ENCODE measurements around the gene SLC30A7.

DNA sequence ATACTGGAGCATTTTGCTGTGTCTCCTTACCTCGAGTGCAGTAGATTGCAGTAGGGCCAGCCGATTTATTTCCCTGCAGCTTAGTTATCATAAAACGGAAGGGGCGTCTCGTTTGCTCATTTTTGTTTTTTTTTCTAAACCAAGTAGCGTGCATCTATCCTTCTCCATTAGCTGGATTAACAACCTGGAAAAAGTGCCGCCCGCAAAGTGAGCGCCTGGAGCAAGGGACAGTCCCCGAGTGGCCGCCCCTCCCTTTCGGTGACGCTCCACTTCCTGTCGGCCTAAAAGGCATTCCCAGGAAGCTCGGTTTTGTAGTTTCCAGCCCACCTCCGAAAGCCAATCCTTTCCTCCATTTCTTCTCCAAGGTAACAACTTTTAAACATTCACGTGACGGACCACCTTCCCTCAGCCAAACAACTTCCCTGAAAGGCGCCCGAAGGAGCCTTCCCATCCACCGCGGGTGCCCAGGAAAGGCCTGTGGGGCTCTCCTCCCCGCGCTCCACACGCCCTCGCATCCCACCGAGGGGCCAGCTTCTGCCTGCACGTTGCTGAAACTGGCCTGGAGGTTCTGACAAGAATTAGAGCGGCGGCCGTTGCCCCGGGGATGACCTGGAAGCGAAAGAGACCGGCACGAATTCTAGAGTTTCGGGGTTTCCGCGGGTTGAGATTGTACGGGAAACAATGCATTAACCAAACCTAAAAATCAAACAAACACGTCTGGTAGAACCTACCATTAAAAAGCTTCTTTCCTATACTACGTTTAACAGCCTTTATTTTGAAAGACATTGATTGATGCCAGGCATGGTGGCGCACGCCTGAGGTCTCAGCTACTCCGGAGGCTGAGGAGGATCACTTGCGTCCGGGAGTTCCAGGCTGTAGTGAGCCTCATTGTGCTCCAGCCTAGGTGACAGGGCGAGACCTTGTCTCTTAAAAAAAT is 1.0 kb upstream of the SLC30A7 start, which contains the start of gene EXTL2:
- TF ChIP-seq, protein P1, sequence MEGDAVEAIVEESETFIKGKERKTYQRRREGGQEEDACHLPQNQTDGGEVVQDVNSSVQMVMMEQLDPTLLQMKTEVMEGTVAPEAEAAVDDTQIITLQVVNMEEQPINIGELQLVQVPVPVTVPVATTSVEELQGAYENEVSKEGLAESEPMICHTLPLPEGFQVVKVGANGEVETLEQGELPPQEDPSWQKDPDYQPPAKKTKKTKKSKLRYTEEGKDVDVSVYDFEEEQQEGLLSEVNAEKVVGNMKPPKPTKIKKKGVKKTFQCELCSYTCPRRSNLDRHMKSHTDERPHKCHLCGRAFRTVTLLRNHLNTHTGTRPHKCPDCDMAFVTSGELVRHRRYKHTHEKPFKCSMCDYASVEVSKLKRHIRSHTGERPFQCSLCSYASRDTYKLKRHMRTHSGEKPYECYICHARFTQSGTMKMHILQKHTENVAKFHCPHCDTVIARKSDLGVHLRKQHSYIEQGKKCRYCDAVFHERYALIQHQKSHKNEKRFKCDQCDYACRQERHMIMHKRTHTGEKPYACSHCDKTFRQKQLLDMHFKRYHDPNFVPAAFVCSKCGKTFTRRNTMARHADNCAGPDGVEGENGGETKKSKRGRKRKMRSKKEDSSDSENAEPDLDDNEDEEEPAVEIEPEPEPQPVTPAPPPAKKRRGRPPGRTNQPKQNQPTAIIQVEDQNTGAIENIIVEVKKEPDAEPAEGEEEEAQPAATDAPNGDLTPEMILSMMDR (IDR thresholded peaks at IDR 0.05; ENCODE audit: insufficient read depth, low read depth, low read length): no peak
- no peak for TF ChIP-seq EZH2 (IDR thresholded peaks at IDR 0.05; ENCODE audit: insufficient read depth, low read length)
